H1 (cell line): ENCODE data around the gene KRT4. TPM values are rescaled to one million over a fixed set of nuclear protein-coding genes. Genes with fewer than 3 reads are reported as not detected.

ENCODE experiments used
- CHD1 ChIP-seq: IDR thresholded peaks from 2 replicates; pipeline ENCODE4 v1.6.1; 2012; ENCODE audit warnings: low read depth, low read length, improper control_type of control experiment
- EP300 ChIP-seq, 2 experiments: IDR thresholded peaks; 1 replicate in 1 of 2; 2 replicates in 1 of 2; pipeline ENCODE4 v1.6.1; 2011 to 2012; ENCODE audit warnings: low read depth in 2 of 2, low read length in 2 of 2, mild to moderate bottlenecking in 2 of 2, borderline replicate concordance in 1 of 2, inconsistent platforms in 1 of 2, moderate library complexity in 1 of 2
- SP1 ChIP-seq: IDR thresholded peaks from 2 replicates; pipeline ENCODE4 v1.6.1; 2011; ENCODE audit warnings: low read depth, low read length
- polyA plus RNA-seq, 7 experiments: library from polyadenylated mRNA; depleted of rRNA in 3 of 7; stranded (reverse) in 5 of 7; unstranded in 2 of 7; fragments of >200 nt in 5 of 7; fragments of 200-250 nt in 2 of 7; gene quantifications; 1 replicate in 5 of 7; 2 replicates in 1 of 7; 4 replicates in 1 of 7; pipeline versions ENCODE4 v1.2.1 to v1.2.3, GENCODE V29; 2011 to 2013; ENCODE audit warnings: missing spikeins in 2 of 7, mixed read lengths in 2 of 7
- total RNA-seq: library from RNA; stranded (reverse); fragmentation: NEBNext Ultra II Directional; extraction: Animal tissue kit (Norgen Biotek cat#: 25700); gene quantifications from 2 replicates; pipeline ENCODE4 v1.2.1, GENCODE V29; 2021

KRT4 gene
- total and polyA plus RNA-seq, 2 of the 8 experiments (the other 6 are each of a cell fraction or from before 2014, with no cell fraction given), result not detected

- no peak for TF ChIP-seq SP1
- TF ChIP-seq EP300 (IDR thresholded peaks at IDR 0.05; ENCODE audit: borderline replicate concordance in 1 of 2, low read depth in 2 of 2, low read length in 2 of 2), result no peak
- no peak for TF ChIP-seq CHD1
These were observed 24.1 kb upstream of the KRT4 start (continued) for GRCh38 chr12:52837781-52838608.
